Kidney tubule cell (primary cell): ENCODE measurements around the gene ANO2.

Experiments
- DNase-seq: peaks from one replicate; pipeline ENCODE4 v3.0.0-alpha.2; 2018; ENCODE audit warnings: low spot score

ANO2 gene

GRCh38 chr12:5964913-5965900 is 20.1 kb upstream of the ANO2 start:
- DNase-seq, result peak; percentile 19

- no peak for DNase-seq
These were observed 18.5 kb upstream of the ANO2 start for GRCh38 chr12:5963515-5963914.

- DNase-seq, result no peak
These were observed 15.7 kb upstream of the ANO2 start for GRCh38 chr12:5960783-5961182.

- DNase-seq, result no peak
These were observed 11.9 kb upstream of the ANO2 start for GRCh38 chr12:5956987-5957386.

GRCh38 chr12:5954661-5955060 is 9.6 kb upstream of the ANO2 start:
- no peak for DNase-seq

- DNase-seq, result no peak
These were observed 9.0 kb upstream of the ANO2 start for GRCh38 chr12:5953835-5954586.

GRCh38 chr12:5952031-5952430 is 7.0 kb upstream of the ANO2 start:
- no peak for DNase-seq

- DNase-seq, result no peak
These were observed 3.6 kb upstream of the ANO2 start for GRCh38 chr12:5948696-5949095.

GRCh38 chr12:5947006-5947405 is 1.9 kb upstream of the ANO2 start:
- DNase-seq, result no peak

- no peak for DNase-seq
These were observed 1.3 kb upstream of the ANO2 start for GRCh38 chr12:5946388-5946787.

- DNase-seq, result no peak
These were observed 380 bp downstream of the ANO2 start for GRCh38 chr12:5944688-5945070.

- no peak for DNase-seq
These were observed 1.0 kb downstream of the ANO2 start for GRCh38 chr12:5944053-5944452.

GRCh38 chr12:5941907-5942306 is 3.2 kb downstream of the ANO2 start:
- DNase-seq, result no peak

- no peak for DNase-seq
These were observed 17.1 kb downstream of the ANO2 start for GRCh38 chr12:5927732-5928516.

GRCh38 chr12:5925646-5926045 is 19.4 kb downstream of the ANO2 start:
- DNase-seq, result no peak

- no peak for DNase-seq
These were observed 20.7 kb downstream of the ANO2 start for GRCh38 chr12:5924342-5924741.

GRCh38 chr12:5923751-5924150 is 21.3 kb downstream of the ANO2 start:
- DNase-seq, result no peak

- DNase-seq, result no peak
These were observed 21.9 kb downstream of the ANO2 start for GRCh38 chr12:5923043-5923605.

GRCh38 chr12:5921966-5922899 is 22.8 kb downstream of the ANO2 start:
- no peak for DNase-seq

GRCh38 chr12:5921027-5921909 is 23.8 kb downstream of the ANO2 start:
- DNase-seq, result no peak
